CD8-positive, alpha-beta memory T cell (primary cell): ENCODE measurements around the gene CYP27B1. TPM values are rescaled to one million over a fixed set of nuclear protein-coding genes. Genes with fewer than 3 reads are reported as not detected.
A peak's percentile ranks its signal among the peaks of the same experiment; 100 is the strongest.
"Not testable (repeated sequence)": the region's sequence is repeated elsewhere in the genome, so short reads cannot be mapped to it uniquely, and the experiment has no call there.

Experiments used
- CTCF ChIA-PET: fragments of 350-600 bp; sonication (Branson Sonifier 250); formaldehyde crosslinking; loops from one replicate; lab custom pipeline; 2021; ENCODE audit warnings: antibody characterized with exemption; lab: Charles Lee
- POLR2A ChIA-PET: fragments of 350-600 bp; sonication (Branson Sonifier 250); formaldehyde crosslinking; loops from one replicate; lab custom pipeline; 2021; ENCODE audit warnings: antibody characterized with exemption; lab: Charles Lee
- DNase-seq, 5 donors: peaks; one replicate each; pipeline versions ENCODE4 v3.0.0 to v3.0.0-alpha.2; 2020 to 2022; ENCODE audit warnings: mixed read lengths in 1 of 5
- H3K27ac ChIP-seq: one replicate; pipeline ENCODE4 v1.7.0; 2013; ENCODE audit warnings: low read depth, mild to moderate bottlenecking, low read length, moderate library complexity
- H3K27me3 ChIP-seq: 2 replicates; pipeline ENCODE4 v1.7.0; 2013; ENCODE audit warnings: low read length, mild to moderate bottlenecking; ENCODE audit not compliant: insufficient read depth, poor library complexity, severe bottlenecking
- H3K36me3 ChIP-seq: 2 replicates; pipeline ENCODE4 v1.7.0; 2013; ENCODE audit warnings: mild to moderate bottlenecking, low read length, moderate library complexity; ENCODE audit not compliant: insufficient read depth
- H3K4me1 ChIP-seq: 2 replicates; pipeline ENCODE4 v1.7.0; 2013; ENCODE audit warnings: mild to moderate bottlenecking, low read length, moderate library complexity; ENCODE audit not compliant: insufficient read depth
- H3K4me3 ChIP-seq: 2 replicates; pipeline ENCODE4 v1.7.0; 2013; ENCODE audit warnings: mild to moderate bottlenecking, low read length
- H3K9me3 ChIP-seq: 2 replicates; pipeline ENCODE4 v1.7.0; 2013; ENCODE audit warnings: mild to moderate bottlenecking, low read length
- H3K27ac Mint-ChIP-seq, 8 donors: one replicate each; pipeline ENCODE4 v1.8.0; 2020 to 2021; ENCODE audit warnings: mixed read lengths in 8 of 8, mild to moderate bottlenecking in 6 of 8, inconsistent platforms in 3 of 8, moderate library complexity in 3 of 8
- H3K27me3 Mint-ChIP-seq, 2 donors: one replicate each; pipeline ENCODE4 v1.8.0; 2020 to 2021; ENCODE audit warnings: mixed read lengths in 2 of 2, mild to moderate bottlenecking in 1 of 2, moderate library complexity in 1 of 2
- H3K36me3 Mint-ChIP-seq, 3 donors: one replicate each; pipeline ENCODE4 v1.8.0; 2020 to 2021; ENCODE audit warnings: mixed read lengths in 3 of 3, inconsistent platforms in 1 of 3, mild to moderate bottlenecking in 1 of 3
- H3K4me1 Mint-ChIP-seq, 3 donors: one replicate each; pipeline ENCODE4 v1.8.0; 2020 to 2021; ENCODE audit warnings: mixed read lengths in 3 of 3, inconsistent platforms in 1 of 3, mild to moderate bottlenecking in 1 of 3
- H3K4me3 Mint-ChIP-seq, 7 donors: one replicate each; pipeline ENCODE4 v1.8.0; 2020 to 2021; ENCODE audit warnings: mixed read lengths in 7 of 7, mild to moderate bottlenecking in 6 of 7, moderate library complexity in 4 of 7, inconsistent platforms in 2 of 7
- H3K9me3 Mint-ChIP-seq, 5 donors: one replicate each; pipeline ENCODE4 v1.8.0; 2020 to 2022; ENCODE audit warnings: mixed read lengths in 5 of 5, mild to moderate bottlenecking in 3 of 5, moderate library complexity in 2 of 5, inconsistent platforms in 1 of 5
- polyA plus RNA-seq: library from polyadenylated mRNA; unstranded; fragments of 300-500 nt; fragmentation: Illumina TruSeq; gene quantifications from one replicate; pipeline ENCODE4 v1.2.3, GENCODE V29; 2021
- total RNA-seq, 2 experiments: library from RNA; stranded (reverse); gene quantifications; one replicate each; pipeline ENCODE4 v1.2.3, GENCODE V29; 2021

The CYP27B1 gene
- total and polyA plus RNA-seq, 3 experiments from 2014 or later = 0.52 to 7.4 (median 7.2) TPM

- Histone ChIP-seq H3K4me1 (peaks cover 35% of the 10 kb centered on the region), H3K36me3 (no peaks in the 10 kb centered on the region), H3K4me3 (no peak overlapping the region), H3K27ac (no peak overlapping the region), H3K27me3 (no peaks in the 10 kb centered on the region), H3K9me3 (no peaks in the 10 kb centered on the region)
- H3K4me1 Mint-ChIP-seq = peaks cover 33 to 41% (median 36%) of the 10 kb centered on the region in 3 donors
- peak overlapping the region in 1 of 7 donors; percentile 55 for H3K4me3 Mint-ChIP-seq
- peaks cover 4 to 7% (median 6%) of the 10 kb centered on the region in 3 donors for H3K36me3 Mint-ChIP-seq
- H3K9me3 Mint-ChIP-seq = no peaks in the 10 kb centered on the region
- peak overlapping the region in 1 of 8 donors; percentile 64 for H3K27ac Mint-ChIP-seq
- POLR2A ChIA-PET = no interaction called here
- H3K27me3 Mint-ChIP-seq = peaks cover 0 to 2% of the 10 kb centered on the region in 2 donors
- DNase-seq = no peak
- CTCF ChIA-PET = interaction anchor here (3.6 kb wide), 1 partner anchor 12 kb away, joined by 10 read pairs; no protein-coding TSS in a partner anchor
Observed at GRCh38 chr12:57777367-57777766, 10.5 kb upstream of the CYP27B1 start.

- POLR2A ChIA-PET = no interaction called here
Observed at GRCh38 chr12:57776247-57776587, 9.3 kb upstream of the CYP27B1 start.

GRCh38 chr12:57775563-57776246, 8.8 kb upstream of the CYP27B1 start:
- H3K4me3 Mint-ChIP-seq = peak overlapping the region in 3 of 7 donors; percentile 5 to 57 (median 5)
- H3K36me3 ChIP-seq = no peaks in the 10 kb centered on the region
- peaks cover 24% of the 10 kb centered on the region for H3K4me1 ChIP-seq
- POLR2A ChIA-PET = interaction anchor here (0.8 kb wide), 1 partner anchor 54 kb away, joined by 3 read pairs; no protein-coding TSS in a partner anchor
- peaks cover 27 to 39% (median 31%) of the 10 kb centered on the region in 3 donors for H3K4me1 Mint-ChIP-seq
- no peak overlapping the region for H3K27ac ChIP-seq
- H3K9me3 ChIP-seq = no peaks in the 10 kb centered on the region
- H3K9me3 Mint-ChIP-seq = no peaks in the 10 kb centered on the region
- CTCF ChIA-PET = interaction anchor here (1.4 kb wide), 1 partner anchor 19 kb away, joined by 5 read pairs; no protein-coding TSS in a partner anchor
- no peak for DNase-seq
- H3K27me3 Mint-ChIP-seq = peaks cover 0 to 2% of the 10 kb centered on the region in 2 donors
- H3K4me3 ChIP-seq = no peak overlapping the region
- H3K27ac Mint-ChIP-seq = peak overlapping the region in 3 of 8 donors; percentile 2 to 25 (median 18)
- peaks cover 6 to 7% (median 7%) of the 10 kb centered on the region in 3 donors for H3K36me3 Mint-ChIP-seq
- H3K27me3 ChIP-seq = no peaks in the 10 kb centered on the region

More at GRCh38 chr12:57776247-57776587, 9.3 kb upstream of the CYP27B1 start:
- Mint-ChIP-seq H3K27me3 (peaks cover 0 to 2% of the 10 kb centered on the region in 2 donors), H3K27ac (peak overlapping the region in 1 of 8 donors; percentile 25), H3K4me1 (peaks cover 31 to 39% (median 32%) of the 10 kb centered on the region in 3 donors), H3K4me3 (peak overlapping the region in 1 of 7 donors; percentile 57), H3K36me3 (peaks cover 6 to 7% (median 7%) of the 10 kb centered on the region in 3 donors), H3K9me3 (no peaks in the 10 kb centered on the region)
- CTCF ChIA-PET = interaction anchor here (1.4 kb wide), 1 partner anchor 20 kb away, joined by 5 read pairs; no protein-coding TSS in a partner anchor
- Histone ChIP-seq H3K4me3 (no peak overlapping the region), H3K4me1 (peaks cover 28% of the 10 kb centered on the region), H3K27ac (no peak overlapping the region), H3K9me3 (no peaks in the 10 kb centered on the region), H3K36me3 (no peaks in the 10 kb centered on the region), H3K27me3 (no peaks in the 10 kb centered on the region)
- DNase-seq = no peak

GRCh38 chr12:57775044-57775443, 8.2 kb upstream of the CYP27B1 start:
- POLR2A ChIA-PET = interaction anchor here (0.8 kb wide), 1 partner anchor 53 kb away, joined by 3 read pairs; no protein-coding TSS in a partner anchor

GRCh38 chr12:57774634-57775033, 7.8 kb upstream of the CYP27B1 start:
- H3K27ac ChIP-seq, H3K9me3 Mint-ChIP-seq, H3K27ac Mint-ChIP-seq, H3K9me3 ChIP-seq, H3K27me3 ChIP-seq, H3K27me3 Mint-ChIP-seq, DNase-seq, H3K4me3 ChIP-seq, CTCF ChIA-PET, POLR2A ChIA-PET, H3K36me3 ChIP-seq: not testable (repeated sequence)
- peaks cover 7 to 10% (median 8%) of the 10 kb centered on the region in 3 donors for H3K36me3 Mint-ChIP-seq
- peak overlapping the region in 2 of 7 donors; percentile 44 to 51 for H3K4me3 Mint-ChIP-seq
- H3K4me1 Mint-ChIP-seq = peaks cover 22 to 28% (median 25%) of the 10 kb centered on the region in 3 donors
- H3K4me1 ChIP-seq = peaks cover 13% of the 10 kb centered on the region

More at GRCh38 chr12:57775044-57775443, 8.2 kb upstream of the CYP27B1 start:
- peak overlapping the region in 1 of 8 donors; percentile 89 for H3K27ac Mint-ChIP-seq
- Histone ChIP-seq H3K36me3 (no peaks in the 10 kb centered on the region), H3K4me1 (peaks cover 17% of the 10 kb centered on the region), H3K27ac (no peak overlapping the region), H3K27me3 (no peaks in the 10 kb centered on the region), H3K9me3 (no peaks in the 10 kb centered on the region), H3K4me3 (no peak overlapping the region)
- H3K9me3 Mint-ChIP-seq = no peaks in the 10 kb centered on the region
- CTCF ChIA-PET = interaction anchor here (1.4 kb wide), 1 partner anchor 19 kb away, joined by 5 read pairs; no protein-coding TSS in a partner anchor
- no peak for DNase-seq
- peak overlapping the region in 1 of 7 donors; percentile 57 for H3K4me3 Mint-ChIP-seq
- H3K27me3 Mint-ChIP-seq = peaks cover 0 to 2% of the 10 kb centered on the region in 2 donors
- peaks cover 7% of the 10 kb centered on the region in 3 donors for H3K36me3 Mint-ChIP-seq
- peaks cover 25 to 33% (median 30%) of the 10 kb centered on the region in 3 donors for H3K4me1 Mint-ChIP-seq

GRCh38 chr12:57772429-57773322, 5.8 kb upstream of the CYP27B1 start, which contains the start of gene EEF1AKMT3:
Gene EEF1AKMT3, plus strand, starts transcription at chr12:57772614. Its CDS starts 111 bp downstream, at chr12:57772725.
- peak within 1 kb of the TSS; percentile 92 to 99 (median 98) for H3K27ac Mint-ChIP-seq
- no peaks in the 10 kb centered on the region for H3K9me3 Mint-ChIP-seq
- peaks cover 12% of the 10 kb centered on the region for H3K4me1 ChIP-seq

GRCh38 chr12:57771873-57772428, 5.1 kb upstream of the CYP27B1 start, which contains the start of gene METTL1:
Gene METTL1, minus strand, starts transcription at chr12:57772105. Its CDS starts 22 bp downstream, at chr12:57772083.
- Mint-ChIP-seq H3K36me3 (peaks cover 7 to 18% (median 14%) of the 10 kb centered on the region in 3 donors), H3K9me3 (no peaks in the 10 kb centered on the region), H3K4me3 (peak within 1 kb of the TSS; percentile 93 to 99 (median 96)), H3K4me1 (peaks cover 19 to 23% (median 21%) of the 10 kb centered on the region in 3 donors), H3K27me3 (peaks cover 0 to 5% of the 10 kb centered on the region in 2 donors), H3K27ac (peak within 1 kb of the TSS; percentile 92 to 99 (median 98))
- H3K36me3 ChIP-seq = no peaks in the 10 kb centered on the region
- H3K9me3 ChIP-seq = no peaks in the 10 kb centered on the region
- peak; percentile 82 to 92 (median 86) for DNase-seq
- H3K27me3 ChIP-seq = peaks cover 1% of the 10 kb centered on the region
- POLR2A ChIA-PET = interaction anchor here (0.5 to 1.3 kb wide), 6 partner anchors 9 to 1300 kb away, joined by 4 to 6 read pairs (median 6); partner anchors contain the start of genes ATP23, TSFM and TSPAN31
- peak within 1 kb of the TSS; percentile 89 for H3K27ac ChIP-seq
- peak within 1 kb of the TSS; percentile 93 for H3K4me3 ChIP-seq
- peaks cover 12% of the 10 kb centered on the region for H3K4me1 ChIP-seq
- CTCF ChIA-PET = interaction anchor here (0.9 to 2.2 kb wide), 5 partner anchors 10 to 131 kb away, joined by 3 to 14 read pairs (median 3); partner anchors contain the start of gene TSFM

More at GRCh38 chr12:57772429-57773322, 5.8 kb upstream of the CYP27B1 start, which contains the start of gene EEF1AKMT3:
- no peaks in the 10 kb centered on the region for H3K9me3 ChIP-seq
- no peaks in the 10 kb centered on the region for H3K27me3 ChIP-seq
- H3K4me3 ChIP-seq = peak within 1 kb of the TSS; percentile 93
- no peaks in the 10 kb centered on the region for H3K36me3 ChIP-seq
- DNase-seq = peak in 3 of 5 donors; percentile 30 to 60 (median 33)
- POLR2A ChIA-PET = interaction anchor here (0.5 to 1.3 kb wide), 6 partner anchors 9 to 1300 kb away, joined by 4 to 6 read pairs (median 6); partner anchors contain the start of genes ATP23, TSFM and TSPAN31
- Mint-ChIP-seq H3K4me1 (peaks cover 19 to 22% (median 21%) of the 10 kb centered on the region in 3 donors), H3K36me3 (peaks cover 7 to 18% (median 14%) of the 10 kb centered on the region in 3 donors), H3K4me3 (peak within 1 kb of the TSS; percentile 93 to 99 (median 96)), H3K27me3 (peaks cover 0 to 2% of the 10 kb centered on the region in 2 donors)
- H3K27ac ChIP-seq = peak within 1 kb of the TSS; percentile 89
- CTCF ChIA-PET = interaction anchor here (0.9 to 2.2 kb wide), 5 partner anchors 9 to 130 kb away, joined by 3 to 14 read pairs (median 3); partner anchors contain the start of gene TSFM
